Mesenchymal stem cell (in vitro differentiated cells and primary cell): ENCODE data around the gene SMC3.

Experiments used
- DNase-seq: peaks from one replicate; pipeline ENCODE4 v3.0.0-alpha.2; 2013
- H2AFZ ChIP-seq: one replicate; pipeline ENCODE4 v1.6.1; 2013; ENCODE audit warnings: low read depth, mild to moderate bottlenecking, control low read depth, inconsistent platforms, low read length, moderate library complexity
- H2AK5ac ChIP-seq: 2 replicates; pipeline ENCODE4 v1.6.1; 2013; ENCODE audit warnings: low read length, moderate library complexity, mild to moderate bottlenecking, inconsistent platforms; ENCODE audit not compliant: severe bottlenecking
- H2BK120ac ChIP-seq: one replicate; pipeline ENCODE4 v1.6.1; 2013; ENCODE audit warnings: low read depth, mild to moderate bottlenecking, inconsistent platforms, low read length, moderate library complexity
- H2BK12ac ChIP-seq, 2 experiments: one replicate each; pipeline ENCODE4 v1.6.1; 2013; ENCODE audit warnings: inconsistent platforms in 2 of 2, low read length in 2 of 2, mild to moderate bottlenecking in 2 of 2, moderate library complexity in 2 of 2, control low read depth in 1 of 2
- H2BK15ac ChIP-seq: one replicate; pipeline ENCODE4 v1.6.1; 2013; ENCODE audit warnings: mild to moderate bottlenecking, low read depth, inconsistent platforms; ENCODE audit not compliant: poor library complexity, severe bottlenecking
- H2BK5ac ChIP-seq: 2 replicates; pipeline ENCODE4 v1.6.1; 2013; ENCODE audit warnings: low read depth, mild to moderate bottlenecking, low read length, control low read depth, inconsistent platforms; ENCODE audit not compliant: poor library complexity, severe bottlenecking
- H3K14ac ChIP-seq, 2 experiments: one replicate each; pipeline ENCODE4 v1.6.1; 2013; ENCODE audit warnings: inconsistent platforms in 2 of 2, low read length in 2 of 2, control low read depth in 1 of 2, mild to moderate bottlenecking in 1 of 2, moderate library complexity in 1 of 2
- H3K18ac ChIP-seq, 2 experiments: one replicate each; pipeline ENCODE4 v1.6.1; 2013; ENCODE audit warnings: inconsistent platforms in 2 of 2, low read length in 2 of 2, control low read depth in 1 of 2, low read depth in 1 of 2, mild to moderate bottlenecking in 1 of 2
- H3K23ac ChIP-seq, 2 experiments: one replicate each; pipeline ENCODE4 v1.6.1; 2013; ENCODE audit warnings: inconsistent platforms in 2 of 2, low read length in 2 of 2, mild to moderate bottlenecking in 2 of 2, moderate library complexity in 2 of 2, control low read depth in 1 of 2
- H3K27ac ChIP-seq: 2 replicates; pipeline ENCODE4 v1.5.1; 2013; ENCODE audit warnings: mild to moderate bottlenecking, moderate library complexity, low read length, control low read depth, inconsistent platforms; ENCODE audit not compliant: poor library complexity, severe bottlenecking
- H3K27me3 ChIP-seq, 2 experiments: 2 replicates each; pipeline versions ENCODE4 v1.6.1 to v1.7.0; 2013; ENCODE audit warnings: low read length in 2 of 2, mild to moderate bottlenecking in 2 of 2, moderate library complexity in 2 of 2, control low read depth in 1 of 2, inconsistent platforms in 1 of 2; ENCODE audit not compliant: control insufficient read depth in 1 of 2, insufficient read depth in 1 of 2
- H3K36me3 ChIP-seq, 2 experiments: 2 replicates each; pipeline versions ENCODE4 v1.6.1 to v1.7.0; 2013; ENCODE audit warnings: low read length in 2 of 2, control low read depth in 1 of 2, inconsistent platforms in 1 of 2, low read depth in 1 of 2, mild to moderate bottlenecking in 1 of 2; ENCODE audit not compliant: insufficient read depth in 2 of 2, control insufficient read depth in 1 of 2
- H3K4ac ChIP-seq, 2 experiments: one replicate each; pipeline ENCODE4 v1.6.1; 2013; ENCODE audit warnings: inconsistent platforms in 2 of 2, low read length in 2 of 2, mild to moderate bottlenecking in 2 of 2, moderate library complexity in 2 of 2, control low read depth in 1 of 2, low read depth in 1 of 2
- H3K4me1 ChIP-seq: 2 replicates; pipeline ENCODE4 v1.6.1; 2013; ENCODE audit warnings: low read depth, low read length, control low read depth; ENCODE audit not compliant: control insufficient read depth, insufficient read depth
- H3K4me2 ChIP-seq: 2 replicates; pipeline ENCODE4 v1.6.1; 2013; ENCODE audit warnings: low read length, mild to moderate bottlenecking, inconsistent platforms; ENCODE audit not compliant: poor library complexity, severe bottlenecking
- H3K4me3 ChIP-seq, 2 experiments: 2 replicates each; pipeline versions ENCODE4 v1.5.1 to v1.7.0; 2013; ENCODE audit warnings: low read length in 2 of 2, mild to moderate bottlenecking in 2 of 2, control low read depth in 1 of 2, low read depth in 1 of 2; ENCODE audit not compliant: insufficient read depth in 1 of 2
- H3K79me1 ChIP-seq: replicated peaks from 2 replicates; pipeline ENCODE4 v1.6.1; 2013; ENCODE audit warnings: mild to moderate bottlenecking, control low read depth, low read length, inconsistent platforms; ENCODE audit not compliant: poor library complexity, severe bottlenecking
- H3K9ac ChIP-seq: 2 replicates; pipeline ENCODE4 v1.7.0; 2013; ENCODE audit warnings: mild to moderate bottlenecking, low read length, moderate library complexity
- H3K9me3 ChIP-seq: 2 replicates; pipeline ENCODE4 v1.7.0; 2013; ENCODE audit warnings: mild to moderate bottlenecking, low read length; ENCODE audit not compliant: control insufficient read depth
- H4K8ac ChIP-seq: one replicate; pipeline ENCODE4 v1.6.1; 2013; ENCODE audit warnings: inconsistent platforms, mild to moderate bottlenecking, low read length, moderate library complexity
- H4K91ac ChIP-seq: one replicate; pipeline ENCODE4 v1.6.1; 2013; ENCODE audit warnings: mild to moderate bottlenecking, low read length, inconsistent platforms
- WGBS: methylation state at CpG from one replicate; pipeline ENCODE4 v1.1.7; 2013; ENCODE audit warnings: mixed read lengths; 5-methylcytosine and 5-hydroxymethylcytosine counted together

Gene SMC3

GRCh38 chr10:110597476-110597875, 30.0 kb downstream of the SMC3 start:
- no peak overlapping the region for H2BK5ac ChIP-seq
- no peaks in the 10 kb centered on the region for H3K27me3 ChIP-seq
- no peak overlapping the region for H2AFZ ChIP-seq
- no peak overlapping the region for H3K4me3 ChIP-seq
- H3K36me3 ChIP-seq, result peaks cover 18 to 92% of the 10 kb centered on the region in 2 experiments
- no peak overlapping the region for H2BK15ac ChIP-seq
- no peak overlapping the region for H2BK120ac ChIP-seq
- H3K18ac ChIP-seq, result no peak overlapping the region
- no peak overlapping the region for H3K23ac ChIP-seq
- no peak overlapping the region for H3K4ac ChIP-seq
- H2AK5ac ChIP-seq, result no peak overlapping the region
- no peak overlapping the region for H3K4me2 ChIP-seq
- no peak for DNase-seq
- H3K4me1 ChIP-seq, result no peaks in the 10 kb centered on the region
- WGBS, result 100% methylated on average over 1 of the region's 2 CpGs
- no peak overlapping the region for H4K91ac ChIP-seq
- no peak overlapping the region for H3K14ac ChIP-seq
- peaks cover 1% of the 10 kb centered on the region for H3K79me1 ChIP-seq
- H4K8ac ChIP-seq, result no peak overlapping the region
- no peak overlapping the region for H3K9ac ChIP-seq
- H2BK12ac ChIP-seq, result no peak overlapping the region
- H3K27ac ChIP-seq, result no peak overlapping the region
- no peaks in the 10 kb centered on the region for H3K9me3 ChIP-seq

DNA sequence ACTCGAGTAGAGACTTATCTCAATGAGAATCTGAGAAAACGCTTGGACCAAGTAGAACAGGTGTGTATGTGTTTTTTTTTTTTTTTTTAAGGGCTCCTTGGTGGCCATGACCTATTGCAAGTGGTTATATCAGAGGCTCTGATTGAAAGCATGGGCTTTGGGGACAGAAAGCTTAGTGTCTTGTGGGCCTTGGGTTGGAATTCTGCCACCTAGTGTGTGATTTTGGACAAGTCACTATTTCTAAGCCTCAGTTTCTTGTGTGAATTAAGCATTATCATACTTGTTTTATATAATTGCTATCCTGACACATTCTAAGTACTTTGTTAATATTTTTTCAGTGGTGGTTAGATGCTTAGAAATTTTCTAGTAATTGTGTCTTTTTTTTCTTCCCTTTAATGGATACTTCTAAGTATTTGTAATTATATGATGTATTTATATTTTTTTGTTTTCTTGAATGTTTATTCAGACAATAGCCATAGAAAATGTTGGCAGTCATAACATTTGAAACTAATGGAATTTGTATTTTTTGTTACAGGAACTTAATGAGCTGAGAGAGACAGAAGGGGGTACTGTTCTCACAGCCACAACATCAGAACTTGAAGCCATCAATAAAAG, 33.1 kb downstream of the SMC3 start:
- no peak overlapping the region for H3K4ac ChIP-seq
- H3K14ac ChIP-seq, result no peak overlapping the region

GRCh38 chr10:110601581-110601980, 34.1 kb downstream of the SMC3 start:
- Histone ChIP-seq H3K9ac (no peak overlapping the region), H3K9me3 (no peaks in the 10 kb centered on the region), H3K23ac (no peak overlapping the region), H3K4me2 (no peak overlapping the region), H3K4me1 (no peaks in the 10 kb centered on the region), H3K36me3 (peaks cover 12 to 94% of the 10 kb centered on the region in 2 experiments), H2BK15ac (no peak overlapping the region), H3K18ac (no peak overlapping the region), H2AK5ac (no peak overlapping the region), H3K79me1 (peaks cover 1% of the 10 kb centered on the region), H2BK120ac (no peak overlapping the region), H3K27ac (no peak overlapping the region), H3K27me3 (no peaks in the 10 kb centered on the region), H2BK12ac (no peak overlapping the region), H2BK5ac (no peak overlapping the region), H3K14ac (no peak overlapping the region), H3K4ac (no peak overlapping the region), H4K8ac (no peak overlapping the region), H3K4me3 (no peak overlapping the region), H4K91ac (no peak overlapping the region), H2AFZ (no peak overlapping the region)
- 96% methylated on average over 3 of the region's 4 CpGs for WGBS
- no peak for DNase-seq

More for the DNA sequence above, 33.1 kb downstream of the SMC3 start:
- H2BK15ac ChIP-seq, result no peak overlapping the region
- no peak overlapping the region for H3K4me2 ChIP-seq
- no peak overlapping the region for H2BK12ac ChIP-seq
- no peak overlapping the region for H4K91ac ChIP-seq
- H3K23ac ChIP-seq, result no peak overlapping the region
- no peak overlapping the region for H3K9ac ChIP-seq
- no peaks in the 10 kb centered on the region for H3K27me3 ChIP-seq
- 60% methylated on average over 2 of the region's 2 CpGs for WGBS
- H2AK5ac ChIP-seq, result no peak overlapping the region
- H3K18ac ChIP-seq, result no peak overlapping the region
- H4K8ac ChIP-seq, result no peak overlapping the region
- H3K4me3 ChIP-seq, result no peak overlapping the region
- peaks cover 1% of the 10 kb centered on the region for H3K79me1 ChIP-seq
- H3K4me1 ChIP-seq, result no peaks in the 10 kb centered on the region
- H2AFZ ChIP-seq, result no peak overlapping the region
- no peak overlapping the region for H2BK5ac ChIP-seq
- H3K36me3 ChIP-seq, result peaks cover 13 to 96% of the 10 kb centered on the region in 2 experiments
- no peak overlapping the region for H3K27ac ChIP-seq
- H2BK120ac ChIP-seq, result no peak overlapping the region
- H3K9me3 ChIP-seq, result no peaks in the 10 kb centered on the region
- peak; percentile 76 for DNase-seq

GRCh38 chr10:110608087-110608486, 40.6 kb downstream of the SMC3 start:
- Histone ChIP-seq H3K18ac (no peak overlapping the region), H3K14ac (no peak overlapping the region), H2BK12ac (no peak overlapping the region), H2BK5ac (no peak overlapping the region), H2BK120ac (no peak overlapping the region), H3K9me3 (no peaks in the 10 kb centered on the region), H3K4me3 (no peak overlapping the region), H3K4me1 (no peaks in the 10 kb centered on the region), H3K4ac (no peak overlapping the region), H3K79me1 (no peaks in the 10 kb centered on the region), H4K8ac (no peak overlapping the region), H2AK5ac (no peak overlapping the region), H3K9ac (no peak overlapping the region), H3K4me2 (no peak overlapping the region), H2BK15ac (no peak overlapping the region), H2AFZ (no peak overlapping the region), H3K27ac (no peak overlapping the region), H3K36me3 (peaks cover 6 to 31% of the 10 kb centered on the region in 2 experiments), H4K91ac (no peak overlapping the region), H3K27me3 (peaks cover 0 to 16% of the 10 kb centered on the region in 2 experiments), H3K23ac (no peak overlapping the region)
- no peak for DNase-seq
- WGBS, result 75% methylated on average over 4 of the region's 6 CpGs
